Common myeloid progenitor, CD34-positive (primary cell): ENCODE measurements around the gene PPP2R3A.

Experiments used
- CTCF ChIA-PET: fragments of 350-600 bp; sonication (Branson Sonifier 250); formaldehyde crosslinking; loops from one replicate; lab custom pipeline; 2021; ENCODE audit warnings: antibody characterized with exemption; lab: Charles Lee
- POLR2A ChIA-PET: fragments of 350-600 bp; sonication (Branson Sonifier 250); formaldehyde crosslinking; loops from one replicate; lab custom pipeline; 2021; ENCODE audit warnings: antibody characterized with exemption; lab: Charles Lee
- DNase-seq, 3 donors: peaks; one replicate each; pipeline versions ENCODE4 v3.0.0 to v3.0.0-alpha.2; 2013
- H3K27ac ChIP-seq, 2 experiments: 1 replicate in 1 of 2; 2 replicates in 1 of 2; pipeline ENCODE4 v1.7.0; 2013; ENCODE audit warnings: inconsistent platforms in 2 of 2, low read length in 2 of 2, mild to moderate bottlenecking in 2 of 2, low read depth in 1 of 2, moderate library complexity in 1 of 2; ENCODE audit not compliant: severe bottlenecking in 2 of 2, insufficient read depth in 1 of 2, poor library complexity in 1 of 2
- H3K27me3 ChIP-seq, 5 experiments: replicated peaks in 2 of 5; 1 replicate in 3 of 5; 2 replicates in 2 of 5; pipeline versions ENCODE4 v1.6.1 to v1.7.0; 2013; ENCODE audit warnings: low read length in 4 of 5, mild to moderate bottlenecking in 2 of 5, moderate library complexity in 2 of 5, inconsistent platforms in 1 of 5; ENCODE audit not compliant: insufficient read depth in 5 of 5, control insufficient read depth in 4 of 5
- H3K36me3 ChIP-seq, 4 experiments: 1 replicate in 2 of 4; 2 replicates in 2 of 4; pipeline versions ENCODE4 v1.6.1 to v1.7.0; 2013; ENCODE audit warnings: low read length in 3 of 4, control low read depth in 1 of 4, mild to moderate bottlenecking in 1 of 4; ENCODE audit not compliant: control insufficient read depth in 4 of 4, insufficient read depth in 4 of 4
- H3K4me1 ChIP-seq, 4 experiments: 1 replicate in 3 of 4; 2 replicates in 1 of 4; pipeline versions ENCODE4 v1.6.1 to v1.7.1; 2013; ENCODE audit warnings: low read length in 3 of 4, mild to moderate bottlenecking in 3 of 4, control low read depth in 1 of 4, inconsistent platforms in 1 of 4, moderate library complexity in 1 of 4; ENCODE audit not compliant: control insufficient read depth in 4 of 4, insufficient read depth in 4 of 4; ENCODE audit errors: control extremely low read depth in 1 of 4
- H3K4me3 ChIP-seq, 7 experiments: 1 replicate in 4 of 7; 2 replicates in 3 of 7; pipeline versions ENCODE4 v1.5.1 to v1.7.0; 2013; ENCODE audit warnings: mild to moderate bottlenecking in 7 of 7, low read length in 6 of 7, moderate library complexity in 6 of 7, inconsistent platforms in 2 of 7, low read depth in 2 of 7, control low read depth in 1 of 7; ENCODE audit not compliant: insufficient read depth in 4 of 7, control insufficient read depth in 1 of 7; ENCODE audit errors: extremely low read depth in 1 of 7
- H3K9me3 ChIP-seq, 5 experiments: 1 replicate in 4 of 5; 2 replicates in 1 of 5; pipeline versions ENCODE4 v1.6.1 to v1.7.1; 2013; ENCODE audit warnings: low read length in 4 of 5, mild to moderate bottlenecking in 2 of 5, inconsistent platforms in 1 of 5, low read depth in 1 of 5, moderate library complexity in 1 of 5; ENCODE audit not compliant: control insufficient read depth in 4 of 5, insufficient read depth in 2 of 5; ENCODE audit errors: control extremely low read depth in 1 of 5
- WGBS: methylation state at CpG from one replicate; pipeline ENCODE4 v1.1.5; 2013; ENCODE audit not compliant: insufficient coverage; 5-methylcytosine and 5-hydroxymethylcytosine counted together

PPP2R3A gene

DNA sequence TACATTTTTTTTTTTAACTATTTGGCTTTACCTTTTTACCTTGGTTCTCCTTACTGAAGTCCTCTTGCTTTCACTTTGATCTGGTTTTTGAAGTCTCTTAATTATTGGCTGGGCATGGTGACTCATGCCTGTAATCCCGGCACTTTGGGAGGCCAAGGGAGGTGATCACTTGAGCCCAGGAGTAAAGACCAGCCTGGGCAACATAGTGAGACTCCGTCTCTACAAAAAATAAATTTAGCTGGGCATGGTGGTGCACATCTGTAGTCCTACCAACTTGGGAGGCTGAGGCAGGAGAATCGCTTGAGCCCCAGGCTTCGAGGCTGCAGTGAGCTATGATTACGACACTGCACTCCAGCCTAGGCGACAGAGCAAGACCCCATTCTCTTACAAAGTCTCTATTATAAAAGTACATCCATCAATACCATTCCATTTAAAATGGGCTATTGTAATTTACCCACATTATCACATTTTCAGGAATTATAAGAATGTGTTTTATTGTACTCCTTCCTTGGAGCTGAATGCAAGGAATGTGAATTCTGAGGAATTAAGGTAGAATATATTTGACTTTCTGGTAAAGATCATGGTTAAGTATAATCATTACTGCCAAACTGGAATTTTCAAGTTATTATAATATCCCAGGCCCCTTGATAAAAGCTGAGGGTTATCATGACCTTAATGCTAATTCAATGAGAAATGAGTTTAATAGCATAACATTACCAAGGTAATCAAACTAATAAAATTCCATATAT lies 181.6 kb downstream of the PPP2R3A start:
- ChIA-PET CTCF (interaction anchor here (1.3 to 1.5 kb wide), 4 partner anchors 10 to 43 kb away, joined by 3 to 4 read pairs (median 4); no protein-coding TSS in a partner anchor), POLR2A (no interaction called here)
- WGBS = 100% methylated on average over 5 of the region's 6 CpGs
- no peak overlapping the region for H3K27ac ChIP-seq
- H3K4me3 ChIP-seq = no peak overlapping the region
- H3K27me3 ChIP-seq = no peaks in the 10 kb centered on the region
- H3K4me1 ChIP-seq = no peaks in the 10 kb centered on the region
- no peaks in the 10 kb centered on the region for H3K9me3 ChIP-seq
- H3K36me3 ChIP-seq = peaks cover 4 to 33% (median 21%) of the 10 kb centered on the region in 4 experiments
- no peak for DNase-seq

DNA sequence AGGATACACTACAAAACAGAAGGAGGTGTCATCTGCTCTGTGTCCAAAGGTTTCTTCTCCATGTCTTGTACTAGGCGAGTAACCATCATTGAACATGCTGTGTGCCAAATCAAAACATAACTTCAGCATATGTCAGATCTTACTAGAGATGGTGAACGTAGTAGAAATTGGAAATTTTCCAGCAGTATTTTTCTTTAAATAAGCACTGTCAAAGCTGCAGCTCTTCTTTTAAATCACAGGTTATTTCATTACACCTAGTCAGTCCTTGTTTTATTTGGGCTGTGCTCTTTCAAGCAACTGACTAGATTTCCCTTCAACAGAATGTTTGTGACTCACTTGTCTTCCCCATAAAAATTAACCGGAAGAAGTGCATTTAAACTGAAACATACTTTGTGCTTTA lies 184.1 kb downstream of the PPP2R3A start:
- Histone ChIP-seq H3K27me3 (no peaks in the 10 kb centered on the region), H3K4me1 (no peaks in the 10 kb centered on the region), H3K27ac (no peak overlapping the region), H3K4me3 (no peak overlapping the region), H3K9me3 (no peaks in the 10 kb centered on the region), H3K36me3 (peaks cover 2 to 38% (median 24%) of the 10 kb centered on the region in 4 experiments)
- 78% methylated on average over 1 of the region's 3 CpGs for WGBS
- ChIA-PET CTCF (no interaction called here), POLR2A (no interaction called here)
- DNase-seq = no peak

DNA sequence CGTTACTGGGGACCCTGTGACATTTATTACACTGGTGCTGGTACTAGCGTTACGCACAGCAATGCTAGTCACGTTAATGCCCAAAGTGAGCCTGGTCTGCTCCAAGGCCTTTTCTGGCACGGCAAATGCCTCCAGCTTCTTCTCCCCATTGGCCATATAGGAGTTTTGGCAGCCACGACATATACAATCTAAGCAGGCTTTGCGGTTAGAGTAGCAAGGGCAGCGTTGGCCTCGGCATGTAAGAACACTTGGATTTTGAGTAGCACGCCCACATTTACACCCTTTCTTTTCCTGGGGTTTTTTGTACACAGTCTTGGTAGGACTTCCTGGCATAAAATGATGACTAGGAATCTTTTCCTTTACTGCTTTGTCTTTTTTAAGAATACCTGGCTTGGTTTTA lies 185.7 kb downstream of the PPP2R3A start:
- Histone ChIP-seq H3K4me1 (no peaks in the 10 kb centered on the region), H3K36me3 (peaks cover 2 to 31% (median 21%) of the 10 kb centered on the region in 4 experiments), H3K27ac (no peak overlapping the region), H3K9me3 (no peaks in the 10 kb centered on the region), H3K4me3 (no peak overlapping the region), H3K27me3 (no peaks in the 10 kb centered on the region)
- DNase-seq = no peak
- POLR2A ChIA-PET = no interaction called here
- CTCF ChIA-PET = no interaction called here
- WGBS = 99% methylated on average over 10 of the region's 10 CpGs

DNA sequence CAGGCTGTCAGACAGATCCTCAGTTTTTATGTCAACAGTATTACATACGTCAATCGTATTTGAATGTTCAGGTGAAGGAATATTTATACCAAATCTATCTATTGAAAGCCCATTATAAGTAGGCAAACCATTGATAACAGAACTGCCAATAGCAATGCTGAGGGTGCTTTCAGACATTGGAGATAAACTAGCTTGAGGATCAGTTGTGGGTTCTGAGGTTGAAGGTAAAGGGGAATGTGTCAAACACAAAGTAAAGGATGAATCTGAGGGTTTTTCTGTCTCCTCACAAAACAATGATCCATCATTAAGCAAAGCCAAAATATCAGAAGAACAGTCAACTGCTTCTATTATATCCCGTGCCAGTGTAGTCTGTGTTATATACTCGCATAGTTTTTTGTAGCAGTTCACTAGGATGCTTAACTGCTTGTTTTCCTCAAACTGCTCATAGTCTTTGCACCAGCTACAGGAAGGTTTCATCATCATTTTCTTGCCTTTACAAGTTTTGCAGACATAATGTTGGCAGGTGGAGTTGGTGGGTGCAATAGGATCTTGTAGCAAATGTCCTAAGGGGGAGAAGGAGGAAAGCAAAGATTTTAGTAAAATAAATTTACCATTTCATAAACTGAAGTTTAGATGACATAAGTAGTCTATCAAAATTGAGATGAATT lies 186.8 kb downstream of the PPP2R3A start:
- DNase-seq = no peak
- H3K4me1 ChIP-seq = no peaks in the 10 kb centered on the region
- H3K9me3 ChIP-seq = no peaks in the 10 kb centered on the region
- WGBS = no CpG with 5 or more reads among the region's 4 CpGs
- no peaks in the 10 kb centered on the region for H3K27me3 ChIP-seq
- H3K4me3 ChIP-seq = no peak overlapping the region
- CTCF ChIA-PET = interaction anchor here (0.9 kb wide), 1 partner anchor 9 kb away, joined by 3 read pairs; no protein-coding TSS in a partner anchor
- H3K27ac ChIP-seq = no peak overlapping the region
- POLR2A ChIA-PET = interaction anchor here (0.6 to 0.7 kb wide), 3 partner anchors 14 to 44 kb away, joined by 3 to 4 read pairs (median 3); partner anchors contain the start of gene MSL2
- peaks cover 0 to 31% (median 22%) of the 10 kb centered on the region in 4 experiments for H3K36me3 ChIP-seq

DNA sequence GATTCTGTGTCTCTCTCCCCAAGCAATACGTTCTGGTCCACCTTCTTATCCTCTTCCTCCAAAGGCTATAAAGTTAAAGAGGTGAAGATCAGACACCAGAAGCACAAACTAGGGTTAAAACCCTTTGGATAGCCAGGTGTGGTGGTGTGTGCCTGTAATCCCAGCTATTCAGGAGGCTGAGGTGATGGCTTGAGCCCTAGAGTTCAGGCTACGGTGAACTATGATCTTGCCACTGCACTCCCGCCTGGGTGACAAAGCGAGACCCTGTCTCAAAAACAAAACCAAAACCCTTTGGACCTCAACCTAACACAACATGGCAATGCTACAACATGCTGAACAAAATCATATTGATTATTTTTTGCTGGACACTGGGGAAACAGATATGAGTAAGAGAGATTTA lies 187.4 kb downstream of the PPP2R3A start:
- Histone ChIP-seq H3K4me1 (no peaks in the 10 kb centered on the region), H3K27me3 (no peaks in the 10 kb centered on the region), H3K4me3 (no peak overlapping the region), H3K27ac (peak overlapping the region in 1 of 2 experiments; percentile 44), H3K36me3 (peaks cover 0 to 31% (median 22%) of the 10 kb centered on the region in 4 experiments), H3K9me3 (no peaks in the 10 kb centered on the region)
- 80% methylated on average over 1 of the region's 4 CpGs for WGBS
- ChIA-PET POLR2A (interaction anchor here (0.6 kb wide), 1 partner anchor 16 kb away, joined by 5 read pairs; no protein-coding TSS in a partner anchor), CTCF (no interaction called here)
- no peak for DNase-seq

DNA sequence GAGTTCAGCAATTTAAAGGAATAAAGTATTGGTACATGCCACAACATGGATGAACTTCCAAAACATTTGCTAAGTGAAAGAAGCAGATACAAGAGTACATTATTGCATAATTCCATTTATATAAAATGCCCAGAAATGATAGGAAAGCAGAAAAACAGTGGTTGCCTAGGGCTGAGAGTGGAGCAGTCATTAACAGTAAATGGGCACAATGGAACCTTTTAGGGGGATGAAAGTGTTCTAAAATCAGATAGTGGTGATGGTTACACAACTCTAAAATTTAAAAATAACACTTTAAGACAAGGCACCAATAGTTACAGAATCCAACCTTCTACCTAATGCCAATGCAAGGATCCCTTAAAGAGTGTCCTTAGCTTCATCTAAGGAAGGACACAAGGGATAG lies 196.0 kb downstream of the PPP2R3A start:
- CTCF ChIA-PET = interaction anchor here (0.6 kb wide), 1 partner anchor 24 kb away, joined by 3 read pairs; no protein-coding TSS in a partner anchor
- Histone ChIP-seq H3K4me3 (no peak overlapping the region), H3K4me1 (peaks cover 0 to 15% (median 5%) of the 10 kb centered on the region in 4 experiments), H3K9me3 (no peaks in the 10 kb centered on the region), H3K36me3 (no peaks in the 10 kb centered on the region), H3K27me3 (no peaks in the 10 kb centered on the region), H3K27ac (no peak overlapping the region)
- no peak for DNase-seq
- POLR2A ChIA-PET = no interaction called here

DNA sequence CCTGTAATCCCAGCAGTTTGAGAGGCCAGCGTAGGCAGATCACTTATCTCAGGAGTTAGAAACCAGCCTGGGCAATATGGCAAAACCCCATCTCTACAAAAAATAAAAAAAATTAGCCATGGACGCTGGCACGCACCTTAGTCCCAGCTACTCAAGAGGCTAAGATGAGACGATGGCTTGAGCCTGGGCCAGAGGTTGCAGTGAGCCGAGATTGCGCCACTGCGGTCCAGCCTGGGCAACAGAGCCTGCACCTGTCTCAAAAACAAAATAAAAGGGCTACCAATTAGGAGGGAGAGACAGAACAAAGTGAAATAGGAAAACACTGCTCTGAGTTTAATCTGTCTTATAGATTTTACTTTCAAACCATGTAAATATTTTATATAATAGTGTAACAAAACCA lies 196.8 kb downstream of the PPP2R3A start:
- Histone ChIP-seq H3K4me3 (no peak overlapping the region), H3K27me3 (no peaks in the 10 kb centered on the region), H3K36me3 (no peaks in the 10 kb centered on the region), H3K9me3 (no peaks in the 10 kb centered on the region), H3K27ac (no peak overlapping the region), H3K4me1 (peaks cover 0 to 15% (median 5%) of the 10 kb centered on the region in 4 experiments)
- 100% methylated on average over 6 of the region's 7 CpGs for WGBS
- DNase-seq = no peak
- CTCF ChIA-PET = no interaction called here
- POLR2A ChIA-PET = no interaction called here
